Measurements from ENCODE around the gene UGT1A8.

UGT1A8 gene

GRCh38 chr2:233768076-233768475 is 150.6 kb downstream of the UGT1A8 start:
- DNase-seq = no peak

GRCh38 chr2:233769260-233769659 is 151.8 kb downstream of the UGT1A8 start:
- no peak for DNase-seq

- DNase-seq = no peak
Observed at GRCh38 chr2:233772153-233772552, 154.7 kb downstream of the UGT1A8 start.

- DNase-seq = no peak
Observed at GRCh38 chr2:233772583-233772982, 155.2 kb downstream of the UGT1A8 start.

- DNase-seq = no peak
Observed at GRCh38 chr2:233773854-233774253, 156.4 kb downstream of the UGT1A8 start.

- DNase-seq = no peak
Observed at GRCh38 chr2:233775414-233775813, 158.0 kb downstream of the UGT1A8 start.

- DNase-seq = no peak
Observed at GRCh38 chr2:233778030-233778429, 160.6 kb downstream of the UGT1A8 start, which contains the start of gene MROH2A. Gene MROH2A (plus strand): TSS chr2:233778330. CDS start chr2:233779359, 1,029 bp downstream.

- DNase-seq = no peak
Observed at GRCh38 chr2:233779722-233780121, 162.3 kb downstream of the UGT1A8 start.

- DNase-seq = no peak
Observed at GRCh38 chr2:233780771-233781170, 163.3 kb downstream of the UGT1A8 start.

- no peak for DNase-seq
Observed at GRCh38 chr2:233789554-233789953, 172.1 kb downstream of the UGT1A8 start.

- DNase-seq = no peak
Observed at GRCh38 chr2:233791151-233791882, 173.9 kb downstream of the UGT1A8 start.

- DNase-seq = no peak
Observed at GRCh38 chr2:233791883-233792329, 174.5 kb downstream of the UGT1A8 start.

- no peak for DNase-seq
Observed at GRCh38 chr2:233792720-233793119, 175.3 kb downstream of the UGT1A8 start.

GRCh38 chr2:233793465-233794127 is 176.2 kb downstream of the UGT1A8 start:
- no peak for DNase-seq

GRCh38 chr2:233794128-233794658 is 176.8 kb downstream of the UGT1A8 start:
- no peak for DNase-seq

- no peak for DNase-seq
Observed at GRCh38 chr2:233795735-233796171, 178.3 kb downstream of the UGT1A8 start.

GRCh38 chr2:233796254-233796653 is 178.8 kb downstream of the UGT1A8 start:
- DNase-seq = no peak

GRCh38 chr2:233798335-233799086 is 181.1 kb downstream of the UGT1A8 start:
- DNase-seq = no peak

GRCh38 chr2:233799087-233799665 is 181.7 kb downstream of the UGT1A8 start:
- no peak for DNase-seq

GRCh38 chr2:233799716-233800115 is 182.3 kb downstream of the UGT1A8 start:
- DNase-seq = no peak

- DNase-seq = no peak
Observed at GRCh38 chr2:233800208-233800607, 182.8 kb downstream of the UGT1A8 start.

GRCh38 chr2:233801357-233802131 is 184.1 kb downstream of the UGT1A8 start:
- peak in 1 of 4 experiments; percentile 4 for DNase-seq
